Loucy (cell line): ENCODE measurements around the gene KLHL8.

Source experiments
- EZH2phosphoT487 ChIP-seq: fragments of 200-600 bp; IDR thresholded peaks from 2 replicates; pipeline ENCODE4 v1.6.1; 2018; ENCODE audit warnings: antibody characterized with exemption, mild to moderate bottlenecking, moderate library complexity, borderline replicate concordance
- TF ChIP-seq, protein P1 (sequence below): fragments of 200-600 bp; sonication (generic); conservative IDR thresholded peaks from 2 replicates; pipeline ENCODE4 v1.5.1; 2014; ENCODE audit warnings: mild to moderate bottlenecking, antibody characterized with exemption, low read length

DNA sequence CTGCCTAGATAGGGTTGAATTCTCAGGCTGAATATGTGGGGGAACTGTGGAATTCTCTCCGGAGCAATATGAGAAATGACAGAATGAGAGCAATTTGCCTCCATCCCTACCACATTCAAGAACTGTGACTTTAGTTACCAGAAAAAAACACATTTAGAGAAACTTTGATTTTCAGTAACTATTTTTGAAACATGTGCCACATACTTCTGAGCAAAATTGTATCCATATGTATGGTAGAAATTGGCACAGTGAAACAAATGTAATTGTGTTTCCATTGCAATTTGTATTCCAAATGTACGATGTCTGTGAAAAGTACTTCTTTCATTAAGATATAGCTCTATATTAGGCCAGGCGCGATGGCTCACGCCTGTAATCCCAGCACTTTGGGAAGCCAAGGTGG, 5.5 kb upstream of the KLHL8 start:
- TF ChIP-seq, protein P1, sequence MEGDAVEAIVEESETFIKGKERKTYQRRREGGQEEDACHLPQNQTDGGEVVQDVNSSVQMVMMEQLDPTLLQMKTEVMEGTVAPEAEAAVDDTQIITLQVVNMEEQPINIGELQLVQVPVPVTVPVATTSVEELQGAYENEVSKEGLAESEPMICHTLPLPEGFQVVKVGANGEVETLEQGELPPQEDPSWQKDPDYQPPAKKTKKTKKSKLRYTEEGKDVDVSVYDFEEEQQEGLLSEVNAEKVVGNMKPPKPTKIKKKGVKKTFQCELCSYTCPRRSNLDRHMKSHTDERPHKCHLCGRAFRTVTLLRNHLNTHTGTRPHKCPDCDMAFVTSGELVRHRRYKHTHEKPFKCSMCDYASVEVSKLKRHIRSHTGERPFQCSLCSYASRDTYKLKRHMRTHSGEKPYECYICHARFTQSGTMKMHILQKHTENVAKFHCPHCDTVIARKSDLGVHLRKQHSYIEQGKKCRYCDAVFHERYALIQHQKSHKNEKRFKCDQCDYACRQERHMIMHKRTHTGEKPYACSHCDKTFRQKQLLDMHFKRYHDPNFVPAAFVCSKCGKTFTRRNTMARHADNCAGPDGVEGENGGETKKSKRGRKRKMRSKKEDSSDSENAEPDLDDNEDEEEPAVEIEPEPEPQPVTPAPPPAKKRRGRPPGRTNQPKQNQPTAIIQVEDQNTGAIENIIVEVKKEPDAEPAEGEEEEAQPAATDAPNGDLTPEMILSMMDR, result no peak
- no peak for TF ChIP-seq EZH2phosphoT487
